DOHH2 (cell line): Measurements from ENCODE around the gene FAT4.

Experiments
- H3F3A ChIP-seq: fragments of 200-600 bp; sonication (generic), shearing (Covaris generic); 2 replicates; pipeline ENCODE4 v1.6.0; 2016; ENCODE audit warnings: antibody characterized with exemption, mild to moderate bottlenecking; ENCODE audit not compliant: control insufficient read depth, insufficient read depth
- H3K27ac ChIP-seq: fragments of 200-600 bp; sonication (generic); 2 replicates; pipeline ENCODE4 v1.5.1; 2014; ENCODE audit warnings: low read depth, mild to moderate bottlenecking, low read length, moderate library complexity
- H3K27me3 ChIP-seq: fragments of 200-600 bp; sonication (generic); 2 replicates; pipeline ENCODE4 v1.6.1; 2014; ENCODE audit warnings: mild to moderate bottlenecking, low read length, mixed read lengths; ENCODE audit not compliant: control insufficient read depth
- H3K36me3 ChIP-seq: fragments of 200-600 bp; sonication (generic); 2 replicates; pipeline ENCODE4 v1.6.1; 2014; ENCODE audit warnings: mild to moderate bottlenecking, low read length, moderate library complexity, mixed read lengths; ENCODE audit not compliant: control insufficient read depth
- H3K4me1 ChIP-seq: fragments of 200-600 bp; sonication (generic); 2 replicates; pipeline ENCODE4 v1.6.1; 2014; ENCODE audit warnings: mild to moderate bottlenecking, low read length, mixed read lengths; ENCODE audit not compliant: control insufficient read depth
- H3K4me2 ChIP-seq: fragments of 200-600 bp; sonication (generic); 2 replicates; pipeline ENCODE4 v1.6.0; 2014; ENCODE audit warnings: mild to moderate bottlenecking, low read length, moderate library complexity
- H3K4me3 ChIP-seq: fragments of 200-600 bp; sonication (generic); 2 replicates; pipeline ENCODE4 v1.5.1; 2014; ENCODE audit warnings: mild to moderate bottlenecking, low read length, mixed read lengths
- H3K79me2 ChIP-seq: fragments of 200-600 bp; sonication (generic); 2 replicates; pipeline ENCODE4 v1.6.1; 2014; ENCODE audit warnings: mild to moderate bottlenecking, low read length, mixed read lengths; ENCODE audit not compliant: control insufficient read depth
- H3K9me2 ChIP-seq: fragments of 200-600 bp; sonication (generic); replicated peaks from 2 replicates; pipeline ENCODE4 v1.6.1; 2014; ENCODE audit warnings: mild to moderate bottlenecking, low read length, mixed read lengths; ENCODE audit not compliant: control insufficient read depth
- H3K9me3 ChIP-seq: fragments of 200-600 bp; sonication (generic); 2 replicates; pipeline ENCODE4 v1.6.1; 2014; ENCODE audit warnings: antibody characterized with exemption, low read length, mixed read lengths; ENCODE audit not compliant: control insufficient read depth, insufficient read depth
- H4K20me1 ChIP-seq: fragments of 200-600 bp; sonication (generic); 2 replicates; pipeline ENCODE4 v1.6.0; 2014; ENCODE audit warnings: low read depth, mild to moderate bottlenecking, antibody characterized with exemption, low read length, moderate library complexity; ENCODE audit not compliant: control insufficient read depth, insufficient read depth
- EZH2phosphoT487 ChIP-seq: fragments of 200-600 bp; sonication (generic); IDR thresholded peaks from 2 replicates; pipeline ENCODE4 v1.6.1; 2017; ENCODE audit warnings: borderline replicate concordance, mild to moderate bottlenecking, antibody characterized with exemption, low read length, moderate library complexity, mixed read lengths
- TF ChIP-seq, protein P1 (sequence below): fragments of 200-600 bp; sonication (generic); IDR thresholded peaks from one replicate; pipeline ENCODE4 v1.5.1; 2014; ENCODE audit warnings: antibody characterized with exemption, mild to moderate bottlenecking, low read depth, low read length; ENCODE audit not compliant: poor library complexity, severe bottlenecking

FAT4 gene

GRCh38 chr4:125325733-125326132, 11.0 kb downstream of the FAT4 start:
- Histone ChIP-seq H3K27ac (no peak overlapping the region), H3K27me3 (no peaks in the 10 kb centered on the region), H3K36me3 (no peaks in the 10 kb centered on the region), H3K9me2 (no peaks in the 10 kb centered on the region), H4K20me1 (no peaks in the 10 kb centered on the region), H3K4me2 (no peak overlapping the region), H3K4me1 (no peaks in the 10 kb centered on the region), H3K79me2 (no peaks in the 10 kb centered on the region), H3F3A (no peaks in the 10 kb centered on the region), H3K9me3 (no peaks in the 10 kb centered on the region), H3K4me3 (no peak overlapping the region)
- TF ChIP-seq EZH2phosphoT487: no peak
- TF ChIP-seq, protein P1, sequence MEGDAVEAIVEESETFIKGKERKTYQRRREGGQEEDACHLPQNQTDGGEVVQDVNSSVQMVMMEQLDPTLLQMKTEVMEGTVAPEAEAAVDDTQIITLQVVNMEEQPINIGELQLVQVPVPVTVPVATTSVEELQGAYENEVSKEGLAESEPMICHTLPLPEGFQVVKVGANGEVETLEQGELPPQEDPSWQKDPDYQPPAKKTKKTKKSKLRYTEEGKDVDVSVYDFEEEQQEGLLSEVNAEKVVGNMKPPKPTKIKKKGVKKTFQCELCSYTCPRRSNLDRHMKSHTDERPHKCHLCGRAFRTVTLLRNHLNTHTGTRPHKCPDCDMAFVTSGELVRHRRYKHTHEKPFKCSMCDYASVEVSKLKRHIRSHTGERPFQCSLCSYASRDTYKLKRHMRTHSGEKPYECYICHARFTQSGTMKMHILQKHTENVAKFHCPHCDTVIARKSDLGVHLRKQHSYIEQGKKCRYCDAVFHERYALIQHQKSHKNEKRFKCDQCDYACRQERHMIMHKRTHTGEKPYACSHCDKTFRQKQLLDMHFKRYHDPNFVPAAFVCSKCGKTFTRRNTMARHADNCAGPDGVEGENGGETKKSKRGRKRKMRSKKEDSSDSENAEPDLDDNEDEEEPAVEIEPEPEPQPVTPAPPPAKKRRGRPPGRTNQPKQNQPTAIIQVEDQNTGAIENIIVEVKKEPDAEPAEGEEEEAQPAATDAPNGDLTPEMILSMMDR: no peak

GRCh38 chr4:125331116-125331515, 16.4 kb downstream of the FAT4 start:
- H3K79me2 ChIP-seq: no peaks in the 10 kb centered on the region
- no peaks in the 10 kb centered on the region for H3K36me3 ChIP-seq
- H4K20me1 ChIP-seq: no peaks in the 10 kb centered on the region
- H3K4me1 ChIP-seq: no peaks in the 10 kb centered on the region
- H3K9me3 ChIP-seq: no peaks in the 10 kb centered on the region
- TF ChIP-seq, protein P1: no peak
- TF ChIP-seq EZH2phosphoT487: no peak
- no peaks in the 10 kb centered on the region for H3K9me2 ChIP-seq
- no peaks in the 10 kb centered on the region for H3F3A ChIP-seq
- H3K4me3 ChIP-seq: no peak overlapping the region
- H3K27me3 ChIP-seq: no peaks in the 10 kb centered on the region
- H3K27ac ChIP-seq: no peak overlapping the region
- no peak overlapping the region for H3K4me2 ChIP-seq

- no peaks in the 10 kb centered on the region for H3K4me1 ChIP-seq
- no peaks in the 10 kb centered on the region for H4K20me1 ChIP-seq
- H3F3A ChIP-seq: no peaks in the 10 kb centered on the region
- no peak overlapping the region for H3K4me2 ChIP-seq
- no peaks in the 10 kb centered on the region for H3K36me3 ChIP-seq
- TF ChIP-seq, protein P1: no peak
- TF ChIP-seq EZH2phosphoT487: no peak
- no peaks in the 10 kb centered on the region for H3K27me3 ChIP-seq
- no peaks in the 10 kb centered on the region for H3K9me3 ChIP-seq
- no peaks in the 10 kb centered on the region for H3K9me2 ChIP-seq
- no peak overlapping the region for H3K27ac ChIP-seq
- no peak overlapping the region for H3K4me3 ChIP-seq
- H3K79me2 ChIP-seq: no peaks in the 10 kb centered on the region
Measured at GRCh38 chr4:125334926-125335325, 20.2 kb downstream of the FAT4 start.

- Histone ChIP-seq H3K9me2 (no peaks in the 10 kb centered on the region), H3K4me2 (no peak overlapping the region)
Measured at GRCh38 chr4:125338814-125339213, 24.1 kb downstream of the FAT4 start.

More at GRCh38 chr4:125338814-125339213, 24.1 kb downstream of the FAT4 start:
- Histone ChIP-seq H3K79me2 (no peaks in the 10 kb centered on the region), H3K4me3 (no peak overlapping the region), H3K36me3 (no peaks in the 10 kb centered on the region), H4K20me1 (no peaks in the 10 kb centered on the region), H3K9me3 (no peaks in the 10 kb centered on the region), H3K4me1 (no peaks in the 10 kb centered on the region), H3K27me3 (no peaks in the 10 kb centered on the region), H3F3A (no peaks in the 10 kb centered on the region), H3K27ac (no peak overlapping the region)
- no peak for TF ChIP-seq EZH2phosphoT487
